NCI-H748 (cell line): ENCODE results near the gene MAP3K20.
"Not testable (repeated sequence)": the region's sequence is repeated elsewhere in the genome, so short reads cannot be mapped to it uniquely, and the experiment has no call there.

Source experiments
- DNase-seq: peaks from one replicate; lab custom pipeline; 2025; ENCODE audit not compliant: unreplicated experiment; lab: John Stamatoyannopoulos, UW

MAP3K20 gene

DNA sequence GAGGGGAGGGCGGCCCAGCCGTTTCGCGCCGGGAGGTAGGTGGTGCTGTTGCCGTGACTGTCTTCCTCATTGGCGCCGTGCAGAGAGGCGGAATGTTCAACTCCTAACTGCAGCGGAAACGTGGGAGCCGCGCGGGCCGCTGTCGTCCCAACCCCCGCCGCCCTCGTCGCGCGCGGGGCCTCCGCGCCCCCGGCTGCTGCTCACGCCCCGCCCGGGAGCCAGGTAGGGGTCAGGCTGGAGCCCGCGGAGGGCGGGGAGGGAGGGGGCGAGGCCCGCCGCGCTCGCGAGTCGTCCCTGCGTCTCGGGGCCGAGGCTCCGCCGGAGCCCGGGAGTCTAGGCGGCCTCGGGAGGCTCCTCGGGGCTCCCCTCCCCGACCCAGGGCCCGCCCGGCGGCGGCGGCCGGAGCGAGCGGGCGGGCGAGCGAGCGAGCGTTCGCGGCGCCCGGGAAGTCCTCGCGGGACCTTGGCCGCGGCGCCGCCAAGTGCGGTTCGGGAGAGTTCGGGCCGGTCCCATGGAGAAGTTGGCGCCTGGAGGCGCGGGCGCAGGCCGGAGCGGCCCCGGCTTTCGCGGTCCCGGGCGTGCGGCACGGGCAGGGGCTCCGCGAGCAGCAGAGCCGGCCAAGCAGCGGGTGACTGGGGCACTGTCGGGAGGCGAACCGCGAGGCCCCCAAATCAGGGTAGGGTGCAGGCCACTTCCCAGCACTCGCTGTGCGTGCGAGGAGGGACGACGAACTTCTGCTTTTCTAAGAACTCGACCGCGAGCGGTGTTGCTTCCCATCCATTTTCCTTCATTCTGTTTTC is at the start of gene MAP3K20:
Gene MAP3K20 (plus strand): TSS at position 66 of the 800 bp plus-strand sequence. CDS start 15,186 bp downstream, outside the sequence.
- DNase-seq = peak; percentile 77

DNA sequence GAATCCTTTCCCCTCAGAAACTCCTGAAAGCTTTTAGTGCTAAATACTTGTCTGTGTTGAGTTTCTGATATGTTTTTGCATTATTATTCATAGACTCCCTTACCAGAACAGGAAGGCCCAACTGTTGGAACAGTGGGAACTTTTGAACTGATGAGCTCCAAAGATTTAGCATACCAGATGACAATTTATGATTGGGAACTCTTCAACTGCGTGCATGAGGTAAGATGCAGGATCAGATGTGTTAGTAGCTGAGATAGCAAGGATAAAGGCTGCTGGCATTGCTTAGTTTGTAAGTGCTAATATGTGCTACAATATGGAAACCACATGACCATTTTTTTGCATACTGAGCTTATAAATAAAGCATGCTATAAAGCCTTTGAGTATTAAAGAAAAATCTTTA is 49.2 kb upstream of the MAP3K20 start:
- no peak for DNase-seq

DNA sequence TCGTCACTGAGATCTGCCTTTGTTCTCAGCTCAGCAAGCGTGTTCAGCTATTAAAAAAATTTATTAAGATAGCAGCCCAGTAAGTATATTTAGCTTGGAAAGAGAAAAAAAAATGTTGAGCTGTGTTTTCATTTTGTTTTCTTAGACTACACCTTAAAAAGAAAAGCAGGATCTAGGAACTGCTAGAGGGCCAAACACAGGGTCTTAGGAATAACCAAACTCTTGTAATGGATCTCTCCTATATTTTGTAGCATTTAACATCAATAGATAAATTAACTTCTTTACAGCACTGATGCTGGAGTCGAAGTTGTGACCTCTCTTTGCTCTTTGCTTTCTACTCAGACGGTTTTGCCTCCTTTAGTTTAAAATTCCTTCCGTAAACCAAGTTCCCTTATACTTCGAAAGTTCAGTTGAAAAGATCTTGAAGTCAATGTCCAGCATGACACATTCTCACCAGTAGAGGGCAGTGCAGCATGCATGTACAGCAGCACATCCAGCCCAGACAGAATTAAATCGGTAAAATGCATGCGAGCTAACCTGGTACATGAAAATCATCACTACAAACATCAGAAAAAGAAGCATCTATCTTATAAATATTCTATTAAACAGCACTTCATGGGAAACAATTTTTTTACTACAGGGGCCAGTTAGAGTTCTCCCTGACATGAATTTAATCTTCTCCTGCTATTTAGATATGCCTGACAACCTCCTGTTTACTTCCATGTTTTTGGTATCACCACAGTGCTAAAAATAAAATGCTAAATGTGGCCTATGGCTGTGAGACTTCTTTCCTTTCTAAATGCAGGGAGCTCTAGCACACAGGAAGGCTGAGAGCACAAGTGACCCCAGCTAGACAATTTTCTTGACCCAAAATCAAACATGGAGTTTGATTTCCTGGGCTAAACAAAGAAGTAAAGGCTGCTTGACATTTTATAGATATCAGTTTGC is 48.2 kb upstream of the MAP3K20 start:
- DNase-seq = peak; percentile 77

DNA sequence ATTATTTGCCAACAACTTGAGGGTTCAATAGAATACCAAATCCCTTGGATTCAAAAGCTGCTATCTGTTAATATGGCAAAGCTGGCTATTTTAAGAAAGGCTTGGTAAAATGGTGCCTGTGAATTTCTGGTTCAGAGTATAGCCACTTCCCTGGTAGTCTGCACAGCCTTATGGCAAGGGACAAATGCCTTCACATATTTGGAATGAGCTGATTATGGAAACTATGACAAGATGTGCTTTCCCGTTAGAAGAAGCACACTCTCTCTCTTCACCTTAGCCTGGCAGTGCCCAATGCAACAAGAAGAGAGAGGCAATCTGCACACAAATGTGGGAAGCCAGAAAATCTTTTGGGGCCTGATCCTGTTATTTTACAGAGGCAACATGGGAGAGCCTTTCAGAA is 47.5 kb upstream of the MAP3K20 start:
- DNase-seq = no peak

DNA sequence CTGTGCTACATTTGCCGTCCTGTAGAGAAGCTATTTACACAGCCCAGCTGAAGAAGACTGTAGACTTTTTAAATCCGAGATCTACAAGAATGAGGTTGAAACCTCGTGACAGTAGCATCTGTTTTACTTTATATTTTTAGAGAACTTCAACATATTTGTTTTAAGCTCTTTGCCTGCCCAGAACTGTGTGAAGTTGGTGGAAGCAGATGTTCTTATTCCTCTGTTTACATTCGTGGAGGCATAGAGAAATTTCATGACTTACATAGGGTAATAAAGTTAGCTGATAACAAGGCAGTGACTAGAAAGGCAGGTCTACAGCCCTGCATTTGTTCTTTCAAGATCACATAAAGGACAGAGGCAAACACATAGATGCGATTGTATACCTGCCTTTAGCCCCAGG is 47.0 kb upstream of the MAP3K20 start:
- DNase-seq = no peak

DNA sequence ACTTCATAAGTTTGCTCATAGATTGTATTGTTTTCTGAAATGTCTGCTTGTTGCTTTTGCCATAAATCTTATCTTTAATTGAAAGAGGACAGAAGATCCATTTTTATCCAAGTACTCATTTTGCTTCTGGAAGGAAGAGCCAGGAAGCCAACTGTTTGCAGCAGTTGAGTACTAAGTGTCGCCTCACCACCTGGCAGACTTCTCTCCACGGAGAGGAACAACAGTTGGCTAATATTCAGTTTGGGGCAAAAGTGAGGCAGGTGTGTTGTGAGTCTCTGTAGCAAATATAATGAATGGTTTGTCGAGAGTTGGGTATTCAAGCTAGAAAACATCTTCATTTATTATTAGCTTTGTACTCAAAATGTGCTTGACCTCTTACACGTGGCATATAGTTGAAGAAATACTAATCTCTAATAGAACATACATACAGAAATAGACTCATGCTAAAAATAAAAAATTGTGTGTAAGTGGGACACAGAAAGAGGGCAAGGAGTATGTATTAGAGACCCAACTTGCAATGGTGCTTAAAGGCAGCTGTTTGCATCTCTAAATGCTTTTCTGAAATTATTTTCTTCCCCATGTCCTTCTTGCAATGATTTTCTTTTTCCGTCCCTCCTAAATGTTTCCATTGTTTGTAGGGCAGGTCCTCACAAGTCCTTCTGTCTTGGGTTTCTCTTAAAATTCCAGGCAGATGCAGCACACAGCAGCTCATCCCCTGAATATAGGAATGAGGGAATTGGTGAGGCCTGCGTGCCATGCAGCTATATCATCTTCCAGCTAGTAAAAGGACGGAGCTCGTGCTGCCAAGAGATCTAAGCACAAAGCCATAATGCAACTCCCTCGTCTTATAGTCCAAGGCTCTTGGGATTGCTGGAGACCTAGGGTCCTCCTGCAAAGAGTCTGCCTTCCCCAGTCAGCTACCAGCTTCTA is 44.8 kb upstream of the MAP3K20 start:
- DNase-seq = no peak

DNA sequence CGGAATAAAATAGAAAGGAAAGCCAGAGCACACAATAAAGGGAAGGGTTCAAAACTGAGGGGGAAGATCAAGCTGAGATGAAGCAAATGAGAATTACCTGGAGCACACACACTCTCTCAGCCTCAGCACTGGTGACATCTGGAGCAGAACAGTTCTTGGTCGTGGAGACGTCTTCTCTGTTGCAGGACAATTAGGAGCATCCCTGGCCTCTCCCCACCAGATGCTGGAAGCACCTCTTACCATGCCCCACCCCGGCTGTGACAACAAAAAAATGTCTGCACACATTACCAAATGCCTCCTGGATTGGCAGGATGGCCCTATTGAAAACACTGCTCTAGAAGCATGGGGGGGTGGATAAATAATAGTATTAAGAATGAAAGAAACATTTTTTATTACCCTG is 43.6 kb upstream of the MAP3K20 start:
- no peak for DNase-seq

DNA sequence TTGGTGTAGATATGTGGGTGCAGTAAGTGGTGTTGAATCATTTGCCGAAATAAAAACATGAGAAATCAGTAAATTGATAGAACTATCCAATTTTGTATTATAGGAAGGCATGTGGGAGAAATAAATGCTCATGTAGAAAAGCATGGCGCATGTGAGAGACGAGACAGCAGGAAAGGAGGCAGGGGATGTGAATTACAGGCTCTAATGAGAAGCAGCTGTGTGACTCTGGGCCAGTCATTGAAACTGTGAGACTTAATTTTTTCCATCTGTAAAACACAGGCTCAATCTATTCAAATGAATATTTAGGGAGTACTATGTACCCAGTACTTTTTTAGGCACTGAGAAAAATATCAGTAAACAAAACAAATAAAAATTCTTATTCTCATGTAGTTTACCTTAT is 42.6 kb upstream of the MAP3K20 start:
- DNase-seq = no peak

DNA sequence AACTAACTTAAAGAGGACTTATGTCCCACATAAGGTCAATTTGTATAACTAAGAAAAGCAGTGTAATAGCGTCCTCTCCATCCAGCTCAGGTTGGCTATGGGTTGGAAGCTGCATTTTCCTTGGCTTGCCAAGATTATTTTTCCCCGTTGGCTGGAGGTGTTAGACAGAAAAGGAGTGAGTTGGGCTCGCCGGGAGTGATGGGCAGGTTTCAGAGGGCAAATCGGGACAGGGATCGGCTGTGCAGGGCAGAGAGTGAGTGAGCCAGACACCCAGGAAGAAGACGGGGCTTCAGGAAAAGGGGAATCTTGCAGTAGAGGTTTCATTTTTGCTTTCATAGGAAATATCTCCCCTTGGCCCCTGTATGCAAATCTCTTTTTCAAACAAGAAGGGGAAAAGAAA is 41.5 kb upstream of the MAP3K20 start:
- DNase-seq = no peak

DNA sequence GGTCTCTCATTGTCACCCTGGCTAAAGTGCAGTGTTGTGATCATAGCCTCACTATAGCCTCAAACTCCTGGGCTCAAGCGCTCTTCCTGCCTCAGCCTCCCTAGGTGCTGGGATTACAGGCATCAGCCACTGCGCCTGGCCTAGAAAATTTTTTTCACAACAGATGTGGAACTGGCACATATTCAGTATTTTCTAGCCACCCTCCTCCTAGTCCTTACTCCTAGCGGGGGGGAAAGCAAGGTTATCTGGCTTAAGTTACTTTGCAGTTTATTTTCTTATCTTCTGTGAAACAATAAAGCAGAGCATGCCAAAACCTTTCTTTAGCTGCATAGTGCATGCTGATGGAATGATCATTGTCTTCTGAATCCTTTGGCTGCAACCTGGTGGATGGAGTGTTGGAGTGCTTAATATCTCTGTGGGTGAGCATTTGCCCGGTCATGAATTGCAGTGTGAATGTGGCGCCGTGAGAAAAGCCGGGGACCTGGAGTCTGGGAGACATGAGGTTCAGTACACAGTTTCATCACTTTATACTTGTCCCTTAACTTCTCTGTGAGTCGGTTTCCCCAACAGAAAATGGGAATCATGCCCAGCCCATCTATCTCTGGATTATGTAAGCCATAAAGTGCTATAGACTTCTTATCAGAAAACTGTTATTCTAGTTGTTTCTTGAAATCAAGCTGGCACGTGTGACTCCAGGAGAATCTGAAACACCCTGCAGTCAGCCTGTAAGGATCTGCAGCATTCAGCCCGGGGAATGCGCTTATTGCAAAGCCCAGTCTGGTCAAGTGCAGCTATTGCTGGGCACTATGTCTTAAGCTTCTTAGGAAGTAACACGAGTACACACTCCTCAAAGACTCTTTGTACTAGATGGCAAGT is 38.2 kb upstream of the MAP3K20 start:
- no peak for DNase-seq

DNA sequence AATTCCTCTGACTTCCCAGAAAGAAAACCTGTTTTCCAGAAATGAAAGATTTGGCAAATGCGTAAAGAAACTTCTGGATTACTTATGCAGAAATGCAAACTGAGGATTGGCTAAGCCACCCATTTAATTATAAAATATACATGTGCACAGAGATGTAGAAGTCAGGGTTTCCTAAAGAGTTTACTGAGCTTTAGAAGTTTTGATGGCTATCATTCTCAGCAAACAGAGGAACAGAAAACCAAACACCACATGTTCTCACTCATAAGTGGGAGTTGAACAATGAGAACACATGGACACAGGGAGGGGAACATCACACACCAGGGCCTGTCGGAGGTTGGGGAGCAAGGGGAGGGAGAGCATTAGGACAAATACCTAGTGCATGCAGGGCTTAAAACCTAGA is 37.4 kb upstream of the MAP3K20 start:
- not testable (repeated sequence) for DNase-seq

DNA sequence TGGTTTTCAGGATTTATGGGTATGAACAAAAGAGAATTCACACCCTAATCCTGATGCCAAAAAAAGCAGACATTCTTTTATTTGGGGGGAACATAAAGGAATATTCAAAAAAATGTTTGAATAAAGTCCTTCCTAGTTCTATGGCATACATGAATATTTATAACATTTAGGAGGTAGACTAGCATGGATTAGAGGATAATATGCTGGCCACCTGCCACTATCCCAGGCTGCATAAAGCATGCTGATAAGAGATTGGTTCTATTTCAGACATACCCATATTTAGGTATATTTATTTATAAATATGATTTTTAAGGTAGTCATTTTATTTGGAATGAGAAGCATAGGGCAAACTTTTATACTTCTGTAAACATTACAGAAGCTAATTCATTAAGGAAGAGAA is 34.9 kb upstream of the MAP3K20 start:
- DNase-seq = no peak

DNA sequence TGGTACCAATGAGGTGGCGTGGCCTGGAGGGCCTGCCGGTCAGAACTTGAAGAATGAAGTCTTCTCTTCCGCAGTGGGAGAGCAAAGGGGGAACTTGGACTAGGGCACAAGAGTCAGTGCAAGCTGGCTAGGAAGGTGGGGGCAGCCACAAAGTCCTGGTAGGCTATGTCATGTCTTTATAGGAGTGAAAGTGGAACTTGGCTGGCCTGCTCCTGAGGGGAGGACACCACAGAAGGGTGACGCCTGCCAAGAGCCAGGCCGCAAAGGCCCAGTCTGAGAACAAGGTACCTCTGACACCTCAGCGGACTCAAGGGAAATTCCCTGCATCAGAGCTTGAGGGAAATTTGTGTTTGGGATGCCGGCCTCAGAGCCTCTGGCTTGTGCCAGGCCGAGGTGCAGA is 32.2 kb upstream of the MAP3K20 start:
- DNase-seq = no peak

DNA sequence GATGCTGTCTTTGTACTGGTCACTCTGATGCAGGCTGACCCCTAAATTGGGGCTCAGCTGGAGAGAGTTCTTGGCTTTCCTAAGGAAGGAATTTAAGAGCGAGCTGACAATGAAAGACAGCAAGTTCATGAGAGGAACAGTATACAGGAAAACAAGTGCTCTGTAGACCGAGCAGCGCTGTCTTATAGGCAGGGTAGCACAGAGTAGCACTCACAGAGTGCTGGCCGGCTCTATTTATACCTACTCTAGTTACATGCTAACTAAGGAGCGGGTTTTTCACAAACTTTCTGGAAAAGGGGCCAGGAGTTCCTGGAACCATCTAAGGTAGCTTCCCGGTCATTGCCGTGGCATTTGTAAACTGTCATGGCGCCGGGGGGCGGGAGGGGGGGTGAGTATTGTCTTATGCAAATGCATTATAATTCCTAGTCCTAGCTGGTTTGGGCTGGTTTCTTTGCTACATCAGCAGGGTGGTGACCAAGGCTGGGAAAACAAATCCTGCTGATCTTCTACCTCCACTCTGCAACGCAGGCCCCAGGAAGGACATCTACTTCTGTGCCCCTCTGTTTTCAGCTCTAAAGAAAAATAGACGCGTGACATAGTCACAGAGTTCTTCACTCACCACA is 31.6 kb upstream of the MAP3K20 start:
- no peak for DNase-seq

DNA sequence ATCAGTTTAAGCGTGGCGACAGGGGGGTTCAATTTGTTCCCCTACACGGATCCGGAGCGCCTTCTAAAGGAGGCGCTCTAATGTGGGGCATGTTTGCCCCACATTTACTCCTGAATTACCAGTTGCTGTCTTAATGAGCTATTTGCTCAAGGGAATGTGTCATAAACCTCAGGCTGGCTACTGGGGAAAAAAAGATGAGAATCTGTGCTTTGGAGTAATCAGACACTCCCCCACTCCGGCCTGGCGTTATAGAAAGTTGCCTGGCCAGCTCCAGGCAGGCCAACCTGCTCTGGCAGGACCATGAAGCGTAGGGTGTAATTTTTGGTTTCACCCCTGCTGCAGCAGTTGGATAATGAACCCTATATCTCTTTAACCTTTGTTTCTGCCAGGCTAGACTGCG is 31.0 kb upstream of the MAP3K20 start:
- DNase-seq = no peak

DNA sequence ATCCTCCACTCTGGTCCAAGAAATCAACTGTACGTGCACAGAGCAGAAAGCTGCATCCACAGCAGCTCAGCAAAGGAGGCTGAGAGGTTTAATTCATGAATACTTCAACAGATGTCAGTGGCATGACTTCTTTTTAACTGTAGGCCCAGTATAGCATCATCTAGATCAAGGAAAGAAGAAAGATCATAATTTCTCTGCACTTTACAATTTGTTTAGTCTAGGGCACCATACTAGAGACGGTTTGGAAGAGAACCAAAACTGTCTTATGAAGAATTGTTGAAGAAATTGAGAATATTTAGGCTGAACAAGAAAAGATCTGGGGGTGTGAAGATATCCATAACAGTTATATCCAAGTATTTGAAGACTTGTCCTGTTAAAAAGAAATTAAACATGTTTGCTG is 30.5 kb upstream of the MAP3K20 start:
- no peak for DNase-seq

DNA sequence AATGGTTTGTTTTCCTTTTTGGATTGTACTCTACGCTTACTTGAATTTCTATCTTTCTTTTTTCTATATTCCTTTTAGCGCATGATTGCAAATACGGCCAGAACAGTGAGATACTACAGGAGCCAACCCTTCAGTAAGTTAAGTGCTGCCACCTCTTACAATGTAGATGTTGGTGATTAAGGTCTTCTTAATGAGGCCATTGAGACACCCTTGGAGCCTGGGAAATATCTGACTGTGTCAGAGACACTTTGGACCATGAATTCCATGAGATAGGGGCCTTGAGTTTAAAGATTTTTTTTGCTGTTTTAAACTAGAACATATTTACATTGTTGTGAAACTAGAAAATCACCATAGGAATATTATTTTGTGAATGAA is 27.1 kb upstream of the MAP3K20 start:
- DNase-seq = no peak

DNA sequence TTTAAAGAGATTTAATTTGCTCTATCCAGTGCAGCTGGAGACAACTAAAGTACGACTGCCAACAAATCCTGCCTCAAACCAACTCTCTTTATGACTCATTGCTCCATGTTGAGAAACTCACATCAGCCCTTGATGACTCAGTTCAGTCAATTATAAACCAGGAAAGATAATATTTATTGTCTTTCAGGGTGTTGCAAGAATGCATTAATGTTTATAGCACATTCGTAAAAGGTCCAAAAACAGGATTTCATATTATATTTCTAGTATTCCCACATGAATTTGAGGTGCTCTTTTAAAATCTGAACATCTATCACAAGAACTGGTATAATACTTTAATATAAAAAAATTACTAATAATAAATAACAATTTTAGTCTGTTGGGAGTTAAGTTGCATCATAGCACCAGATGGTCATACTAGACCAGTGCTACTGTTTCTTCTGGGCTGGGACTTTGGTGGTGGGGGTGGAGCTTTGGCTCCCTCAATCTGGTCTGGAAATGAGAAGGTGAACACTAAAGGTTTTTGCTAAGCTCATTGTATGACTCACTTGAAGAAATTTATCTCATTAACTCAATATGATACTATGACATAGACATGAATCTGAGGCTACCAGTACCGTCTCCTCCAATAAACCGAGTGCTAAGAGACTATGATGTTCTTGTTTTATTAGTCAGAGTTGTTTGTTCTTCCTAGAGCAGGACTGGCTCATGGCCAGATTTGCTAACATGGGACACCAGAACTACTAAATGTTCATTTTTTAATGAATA is 26.6 kb upstream of the MAP3K20 start:
- DNase-seq = peak; percentile 58

DNA sequence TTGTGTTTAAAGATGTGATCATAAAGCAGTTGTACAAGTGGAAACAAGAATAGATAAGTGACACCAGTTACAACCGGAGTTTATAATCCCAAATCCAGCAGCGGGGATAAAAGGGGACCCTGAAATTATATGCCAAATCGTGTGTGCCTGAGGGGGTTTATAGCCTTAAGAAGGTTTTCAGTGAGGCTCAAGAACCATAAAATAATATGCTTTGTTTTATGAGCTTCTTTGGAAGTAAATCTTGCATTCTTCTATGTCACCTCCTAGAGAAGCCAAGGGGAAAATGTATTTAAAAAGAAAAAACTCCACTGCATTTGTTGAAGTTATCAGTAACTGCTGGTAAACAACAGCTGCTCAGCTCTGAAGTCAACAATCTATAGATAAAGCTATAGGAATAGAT is 25.8 kb upstream of the MAP3K20 start:
- peak; percentile 42 for DNase-seq
